ENCODE measurements around the gene ESR1.

DNA sequence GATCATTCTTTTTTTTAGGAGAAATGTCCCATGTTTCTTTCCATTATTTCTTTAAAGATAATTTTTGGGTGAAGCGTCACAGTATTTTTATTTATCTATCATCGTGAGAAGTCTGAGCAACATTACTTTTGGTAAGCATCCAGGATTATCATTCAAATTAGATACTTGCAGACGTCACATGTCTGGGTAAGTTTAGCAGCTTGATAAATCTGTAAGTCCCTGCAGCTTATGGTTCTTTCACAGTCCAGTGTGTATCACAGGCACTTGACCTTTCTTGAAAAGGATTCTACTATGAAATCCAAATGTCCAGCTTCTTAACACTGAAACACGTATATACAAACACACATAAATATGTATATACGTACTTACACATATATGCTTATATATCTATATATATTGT, 359.4 kb downstream of the ESR1 start:
- TF ChIP-seq, protein P1, sequence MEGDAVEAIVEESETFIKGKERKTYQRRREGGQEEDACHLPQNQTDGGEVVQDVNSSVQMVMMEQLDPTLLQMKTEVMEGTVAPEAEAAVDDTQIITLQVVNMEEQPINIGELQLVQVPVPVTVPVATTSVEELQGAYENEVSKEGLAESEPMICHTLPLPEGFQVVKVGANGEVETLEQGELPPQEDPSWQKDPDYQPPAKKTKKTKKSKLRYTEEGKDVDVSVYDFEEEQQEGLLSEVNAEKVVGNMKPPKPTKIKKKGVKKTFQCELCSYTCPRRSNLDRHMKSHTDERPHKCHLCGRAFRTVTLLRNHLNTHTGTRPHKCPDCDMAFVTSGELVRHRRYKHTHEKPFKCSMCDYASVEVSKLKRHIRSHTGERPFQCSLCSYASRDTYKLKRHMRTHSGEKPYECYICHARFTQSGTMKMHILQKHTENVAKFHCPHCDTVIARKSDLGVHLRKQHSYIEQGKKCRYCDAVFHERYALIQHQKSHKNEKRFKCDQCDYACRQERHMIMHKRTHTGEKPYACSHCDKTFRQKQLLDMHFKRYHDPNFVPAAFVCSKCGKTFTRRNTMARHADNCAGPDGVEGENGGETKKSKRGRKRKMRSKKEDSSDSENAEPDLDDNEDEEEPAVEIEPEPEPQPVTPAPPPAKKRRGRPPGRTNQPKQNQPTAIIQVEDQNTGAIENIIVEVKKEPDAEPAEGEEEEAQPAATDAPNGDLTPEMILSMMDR (conservative IDR thresholded peaks at IDR 0.05), result no peak
- TF ChIP-seq ZFX (IDR thresholded peaks at IDR 0.05), result no peak

All from C4-2B (cell line).